HEK293T (cell line): Measurements from ENCODE around the gene GNB2.

Source experiments
- CTCF ChIA-PET: fragments of 350-600 bp; formaldehyde crosslinking; extraction: SDS; loops from one replicate; lab custom pipeline; 2021; ENCODE audit warnings: antibody characterized with exemption, inconsistent platforms; lab: Yijun Ruan, JAX
- POLR2A ChIA-PET: fragments of 350-600 bp; formaldehyde crosslinking; extraction: SDS; loops from one replicate; lab custom pipeline; 2020; ENCODE audit warnings: antibody characterized with exemption, inconsistent platforms; lab: Yijun Ruan, JAX
- DNase-seq: peaks from one replicate; pipeline ENCODE4 v3.0.0; 2012; ENCODE audit warnings: mixed read lengths; ENCODE audit errors: extremely low spot score
- ARNT ChIP-seq: fragments of 450-650 bp; IDR thresholded peaks from 2 replicates; pipeline ENCODE4 v1.6.1; 2017; ENCODE audit warnings: mild to moderate bottlenecking
- BHLHE40 ChIP-seq: fragments of 450-650 bp; IDR thresholded peaks from 2 replicates; pipeline ENCODE4 v1.6.1; 2016; ENCODE audit warnings: mild to moderate bottlenecking, moderate library complexity, borderline replicate concordance
- CTBP1 ChIP-seq: fragments of 450-650 bp; IDR thresholded peaks from 2 replicates; pipeline ENCODE4 v1.6.1; 2016; ENCODE audit warnings: borderline replicate concordance
- ELF4 ChIP-seq: fragments of 450-650 bp; IDR thresholded peaks from 2 replicates; pipeline ENCODE4 v1.6.1; 2017; ENCODE audit warnings: antibody characterized with exemption
- FOXA1 ChIP-seq: fragments of 450-650 bp; IDR thresholded peaks from 2 replicates; pipeline ENCODE4 v1.6.1; 2016; ENCODE audit warnings: mild to moderate bottlenecking
- FOXK2 ChIP-seq: fragments of 450-650 bp; IDR thresholded peaks from 2 replicates; pipeline ENCODE4 v1.6.1; 2016; ENCODE audit warnings: mild to moderate bottlenecking
- FOXM1 ChIP-seq: fragments of 450-650 bp; IDR thresholded peaks from 2 replicates; pipeline ENCODE4 v1.6.1; 2017; ENCODE audit warnings: mild to moderate bottlenecking, borderline replicate concordance
- HDGF ChIP-seq: fragments of 450-650 bp; IDR thresholded peaks from 2 replicates; pipeline ENCODE4 v1.6.1; 2017; ENCODE audit warnings: antibody characterized with exemption, borderline replicate concordance
- L3MBTL2 ChIP-seq: fragments of 450-650 bp; conservative IDR thresholded peaks from 2 replicates; pipeline ENCODE4 v1.6.1; 2016; ENCODE audit warnings: mild to moderate bottlenecking
- LEF1 ChIP-seq: fragments of 450-650 bp; IDR thresholded peaks from 2 replicates; pipeline ENCODE4 v1.6.1; 2017; ENCODE audit warnings: mild to moderate bottlenecking, borderline replicate concordance
- NFRKB ChIP-seq: fragments of 450-650 bp; IDR thresholded peaks from 2 replicates; pipeline ENCODE4 v1.6.1; 2016; ENCODE audit warnings: mild to moderate bottlenecking, moderate library complexity
- SP1 ChIP-seq: fragments of 450-650 bp; IDR thresholded peaks from 2 replicates; pipeline ENCODE4 v1.6.1; 2017
- SUZ12 ChIP-seq: fragments of 450-650 bp; IDR thresholded peaks from 2 replicates; pipeline ENCODE4 v1.6.1; 2016; ENCODE audit warnings: mild to moderate bottlenecking
- TARDBP ChIP-seq: fragments of 450-650 bp; IDR thresholded peaks from 2 replicates; pipeline ENCODE4 v1.6.1; 2016
- ZNF384 ChIP-seq: fragments of 450-650 bp; IDR thresholded peaks from 2 replicates; pipeline ENCODE4 v1.6.1; 2016
- TF ChIP-seq, protein P1 (sequence below): fragments of 450-650 bp; IDR thresholded peaks from 2 replicates; pipeline ENCODE4 v1.6.1; 2016

GNB2 gene

DNA sequence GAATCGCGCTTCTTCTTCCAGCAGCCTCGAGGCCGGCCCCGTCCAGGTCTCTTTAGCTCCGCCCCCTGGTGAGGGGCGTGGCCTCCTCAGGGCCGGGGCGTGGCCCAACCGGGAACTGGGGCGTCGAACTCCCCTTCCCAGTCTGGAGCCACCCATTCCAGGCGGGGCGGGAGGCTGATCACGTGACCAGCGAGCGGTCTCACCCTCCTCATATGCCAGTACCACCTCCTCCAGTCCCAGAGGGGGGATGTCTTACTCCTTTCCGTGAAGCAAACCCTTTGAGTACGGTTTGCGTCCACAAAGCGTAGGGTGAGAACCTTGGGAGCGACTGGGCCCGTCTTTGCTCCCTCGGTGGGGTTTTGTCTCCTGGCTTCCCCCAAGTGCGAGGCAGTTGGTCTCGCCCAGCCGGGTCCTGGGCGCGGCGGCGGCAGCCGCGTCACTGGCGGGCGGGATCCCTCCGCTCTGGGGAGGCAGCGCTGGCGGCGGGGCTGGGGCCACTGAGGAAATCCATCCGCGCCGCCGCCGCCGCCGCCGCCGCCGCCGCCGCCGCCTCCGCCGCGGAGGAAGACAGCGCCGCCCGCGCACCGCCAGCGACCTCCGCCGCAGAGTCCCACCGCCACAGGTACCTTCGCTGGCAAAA is at the start of gene GNB2:
TSS of gene GNB2 (plus strand) at position 439 of the 640 bp plus-strand sequence. CDS start 2,526 bp downstream, outside the sequence.
- ChIA-PET POLR2A (interaction anchor here (0.6 to 1.3 kb wide), 9 partner anchors 9 to 153 kb away, joined by 3 to 4 read pairs (median 3); partner anchors contain the start of genes FBXO24, LRCH4, MOSPD3 and POP7), CTCF (interaction anchor here (0.5 to 0.6 kb wide), 2 partner anchors 30 to 191 kb away, joined by 3 read pairs; no protein-coding TSS in a partner anchor)
- TF ChIP-seq ELF4 (no peak), NFRKB (no peak), BHLHE40 (peak; percentile 88), FOXM1 (peak; percentile 52; the same call in 1 of the 2 replicates), ARNT (peak; percentile 60; the same call in 1 of the 2 replicates), SP1 (0 out of 2 replicates have a peak, but pooled peaks have one; percentile 38), ZNF384 (no peak), CTBP1 (peak; percentile 33; the same call in 1 of the 2 replicates), L3MBTL2 (peak; percentile 62), TARDBP (no peak), FOXA1 (no peak), HDGF (peak; percentile 89; the same call in 1 of the 2 replicates), LEF1 (no peak)
- DNase-seq, result peak; percentile 98

DNA sequence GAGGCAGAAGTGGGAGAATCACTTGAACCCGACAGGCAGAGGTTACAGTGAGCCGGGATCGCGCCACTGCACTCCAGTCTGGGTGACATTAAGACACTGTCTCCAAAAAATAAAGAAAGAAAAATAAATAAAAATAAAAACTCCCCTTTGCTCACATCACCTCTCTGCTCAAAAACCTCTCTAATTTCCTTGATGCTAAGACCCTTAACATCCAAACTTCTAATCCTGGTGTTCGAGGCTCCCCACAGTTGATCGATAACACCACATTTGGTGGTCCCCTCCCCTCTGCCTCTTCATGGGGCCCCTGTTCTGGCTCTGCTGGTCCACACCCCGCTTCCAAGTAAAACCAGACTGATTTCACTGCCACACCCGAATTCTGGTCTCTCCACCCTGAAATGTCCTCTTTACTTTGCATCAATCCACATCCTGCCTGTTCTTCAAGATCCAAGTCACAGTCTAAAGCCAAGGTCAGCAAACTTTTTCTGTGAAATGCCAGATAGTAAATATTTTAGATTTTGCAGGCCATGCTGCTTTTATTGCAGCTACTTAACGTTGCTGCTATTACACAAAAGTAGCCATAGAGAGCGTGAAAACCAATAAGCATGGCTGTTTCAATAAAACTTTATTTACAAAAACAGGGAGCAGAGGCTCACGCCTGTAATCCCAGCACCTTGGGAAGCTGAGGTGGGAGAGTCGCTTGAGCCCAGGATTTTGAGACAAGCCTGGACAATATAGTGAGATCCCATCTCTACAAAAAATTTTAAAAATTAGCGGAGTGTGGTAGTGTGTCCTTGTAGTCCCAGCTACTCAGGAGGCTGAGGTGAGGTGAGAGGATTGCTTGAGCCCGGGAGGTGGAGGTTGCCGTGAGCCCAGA is 49.4 kb upstream of the GNB2 start:
- POLR2A ChIA-PET, result interaction anchor here (1.4 to 1.6 kb wide), 2 partner anchors 12 kb away, joined by 4 read pairs; partner anchors contain the start of gene MOSPD3
- no peak for DNase-seq
- CTCF ChIA-PET, result no interaction called here
- TF ChIP-seq ARNT (no peak), L3MBTL2 (no peak), HDGF (no peak), CTBP1 (no peak)

DNA sequence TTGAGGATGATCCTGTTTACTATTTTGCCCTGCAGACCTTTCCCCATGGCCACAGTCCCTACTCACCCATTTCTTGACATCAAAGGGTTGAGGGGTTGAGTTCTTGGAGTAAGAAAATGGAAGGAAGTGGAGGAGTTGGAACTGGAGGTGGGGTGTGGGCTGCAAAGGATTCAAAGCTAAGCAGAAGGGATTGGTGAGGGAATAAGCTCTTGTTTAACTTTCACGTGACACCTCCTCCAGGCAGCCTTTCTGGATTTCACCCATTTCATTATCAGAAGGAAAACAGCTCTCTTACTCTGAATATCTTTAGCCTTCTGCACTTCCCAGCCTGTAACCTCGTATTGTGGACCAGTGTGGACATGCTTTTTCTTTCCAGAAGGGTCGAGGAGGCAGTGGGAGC is 47.5 kb upstream of the GNB2 start:
- no peak for DNase-seq
- TF ChIP-seq L3MBTL2 (no peak), CTBP1 (no peak), FOXK2 (no peak), ARNT (no peak), FOXA1 (no peak), BHLHE40 (no peak), ZNF384 (no peak), SUZ12 (no peak), ELF4 (no peak), SP1 (no peak), TARDBP (no peak), NFRKB (no peak), HDGF (no peak), LEF1 (no peak), FOXM1 (no peak)
- TF ChIP-seq, protein P1, sequence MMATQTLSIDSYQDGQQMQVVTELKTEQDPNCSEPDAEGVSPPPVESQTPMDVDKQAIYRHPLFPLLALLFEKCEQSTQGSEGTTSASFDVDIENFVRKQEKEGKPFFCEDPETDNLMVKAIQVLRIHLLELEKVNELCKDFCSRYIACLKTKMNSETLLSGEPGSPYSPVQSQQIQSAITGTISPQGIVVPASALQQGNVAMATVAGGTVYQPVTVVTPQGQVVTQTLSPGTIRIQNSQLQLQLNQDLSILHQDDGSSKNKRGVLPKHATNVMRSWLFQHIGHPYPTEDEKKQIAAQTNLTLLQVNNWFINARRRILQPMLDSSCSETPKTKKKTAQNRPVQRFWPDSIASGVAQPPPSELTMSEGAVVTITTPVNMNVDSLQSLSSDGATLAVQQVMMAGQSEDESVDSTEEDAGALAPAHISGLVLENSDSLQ, result no peak
- ChIA-PET POLR2A (interaction anchor here (0.6 to 2.3 kb wide), 7 partner anchors 9 to 122 kb away, joined by 3 to 8 read pairs (median 6); partner anchors contain the start of genes MOSPD3 and POP7), CTCF (interaction anchor here (1.1 kb wide), 2 partner anchors 13 to 66 kb away, joined by 3 to 4 read pairs; no protein-coding TSS in a partner anchor)

DNA sequence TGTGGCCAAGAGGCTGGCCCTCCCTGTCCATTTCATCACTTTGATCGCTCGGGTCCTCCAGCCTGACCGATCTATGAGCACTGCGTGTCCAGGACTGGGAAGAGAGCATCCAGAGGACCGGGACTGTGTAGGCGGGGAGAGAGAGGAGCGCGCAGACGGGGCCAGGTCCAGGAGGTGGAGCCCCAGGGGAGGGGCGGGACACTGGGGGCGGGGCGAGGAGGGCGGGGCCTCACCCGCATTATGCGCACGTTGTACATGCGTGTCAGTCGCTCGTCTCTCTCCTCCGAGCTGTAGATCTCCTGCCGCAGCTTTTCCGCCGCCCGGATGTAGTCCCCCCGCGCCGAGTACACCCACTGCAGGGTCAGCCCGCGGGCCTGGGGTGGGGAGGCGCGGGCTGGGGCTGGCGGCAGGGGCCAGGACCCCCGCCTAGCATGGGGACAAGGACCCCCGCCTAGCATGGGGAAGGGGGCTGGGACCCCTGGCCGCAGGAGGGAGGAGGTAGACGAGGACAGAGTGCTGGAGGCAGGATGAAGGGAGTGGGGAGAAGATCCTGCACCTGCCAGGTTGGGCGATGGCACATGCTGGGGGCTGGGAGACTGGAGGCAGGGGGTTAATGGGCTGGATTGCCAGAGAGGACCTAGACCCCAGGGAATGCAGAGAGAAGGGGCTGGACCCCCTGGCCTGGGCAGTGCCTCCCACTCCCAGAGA is 46.9 kb upstream of the GNB2 start:
- CTCF ChIA-PET, result interaction anchor here (1.1 kb wide), 2 partner anchors 13 to 65 kb away, joined by 3 to 4 read pairs; no protein-coding TSS in a partner anchor
- POLR2A ChIA-PET, result interaction anchor here (0.6 to 2.3 kb wide), 7 partner anchors 9 to 123 kb away, joined by 3 to 8 read pairs (median 6); partner anchors contain the start of genes MOSPD3 and POP7
- TF ChIP-seq BHLHE40, result no peak
- TF ChIP-seq ARNT, result no peak
- TF ChIP-seq L3MBTL2, result peak; percentile 52
- no peak for TF ChIP-seq ZNF384
- peak; percentile 97 for DNase-seq

DNA sequence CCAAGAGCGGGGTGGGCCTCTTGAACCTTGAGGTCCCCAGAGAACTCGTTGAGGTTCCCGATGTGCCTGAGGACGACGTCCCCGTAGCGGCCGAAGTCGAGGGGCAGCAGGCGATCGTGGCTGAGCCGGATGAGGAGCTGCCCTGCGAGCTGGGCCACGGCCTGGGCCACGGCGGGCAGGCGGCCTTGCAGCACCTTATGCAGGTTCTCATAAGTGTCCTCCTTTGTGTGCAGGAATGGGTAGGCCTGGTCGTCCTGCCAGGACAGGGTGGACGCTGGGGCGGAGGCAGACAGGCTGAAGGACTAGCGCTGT is 46.3 kb upstream of the GNB2 start:
- no peak for TF ChIP-seq SP1
- TF ChIP-seq CTBP1, result no peak
- TF ChIP-seq TARDBP, result no peak
- no peak for TF ChIP-seq HDGF
- no peak for TF ChIP-seq ELF4
- TF ChIP-seq, protein P1, result no peak
- no peak for TF ChIP-seq LEF1
- TF ChIP-seq SUZ12, result no peak
- no peak for TF ChIP-seq ARNT
- TF ChIP-seq NFRKB, result no peak
- TF ChIP-seq FOXK2, result no peak
- no peak for TF ChIP-seq FOXA1
- no peak for TF ChIP-seq BHLHE40
- POLR2A ChIA-PET, result interaction anchor here (1.6 to 2.3 kb wide), 4 partner anchors 10 to 78 kb away, joined by 6 to 8 read pairs (median 8); partner anchors contain the start of genes MOSPD3 and POP7

More for the DNA sequence above, 46.3 kb upstream of the GNB2 start:
- DNase-seq, result no peak
- CTCF ChIA-PET, result interaction anchor here (1.1 kb wide), 1 partner anchor 64 kb away, joined by 4 read pairs; no protein-coding TSS in a partner anchor
